Measurements from ENCODE around the gene MGAT1.

MGAT1 gene

DNA sequence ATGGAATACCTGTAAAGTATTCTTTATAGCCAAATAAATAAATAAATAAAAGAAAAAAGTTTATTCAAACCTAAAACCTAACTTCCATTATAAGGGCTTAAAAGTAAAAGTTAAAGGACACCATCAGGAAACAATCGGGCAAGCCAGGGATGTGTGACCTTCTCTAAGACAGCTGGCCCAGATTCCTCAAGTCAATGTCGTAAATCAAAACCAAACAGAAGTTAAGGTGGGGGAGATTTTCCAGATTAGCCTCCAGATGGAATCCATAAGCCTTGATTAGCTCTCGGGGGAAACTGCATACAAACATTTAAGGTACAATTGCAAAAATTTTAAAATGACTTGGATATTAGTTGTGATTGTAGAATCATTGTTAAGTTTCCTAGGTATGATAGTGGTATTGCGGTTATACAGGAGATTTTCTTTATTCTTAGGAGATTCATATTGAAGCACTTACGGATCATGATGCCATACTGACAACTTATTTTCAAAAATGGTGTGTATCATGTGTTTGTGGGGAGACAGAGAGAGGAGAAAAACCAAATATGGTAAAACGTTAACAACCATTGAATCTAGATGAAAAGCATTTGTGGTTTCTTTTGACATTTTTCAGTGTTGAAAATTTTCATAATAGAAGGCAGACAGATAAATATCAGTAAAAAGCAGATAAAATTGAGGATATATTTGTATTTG, 21.5 kb upstream of the MGAT1 start:
- no peak for DNase-seq

DNA sequence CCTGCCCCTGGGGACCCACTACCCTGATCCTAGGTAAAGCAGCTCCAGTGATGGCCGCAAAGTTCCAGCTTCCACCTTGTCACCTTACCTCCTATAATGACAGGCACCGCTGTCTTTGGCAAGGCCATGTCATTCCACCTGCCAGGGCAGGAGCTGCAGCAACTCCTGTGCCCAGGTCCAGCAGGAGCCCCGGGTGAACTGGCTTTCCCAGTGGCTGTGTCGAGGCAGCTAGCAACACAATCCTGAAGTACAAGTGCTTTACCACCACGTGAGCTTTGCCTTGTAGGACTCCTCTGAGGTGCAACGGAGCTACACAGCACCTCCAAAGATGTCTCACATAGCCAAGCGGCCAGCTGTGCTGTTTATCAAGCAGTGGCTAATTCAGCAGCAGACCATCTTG, 20.7 kb upstream of the MGAT1 start:
- DNase-seq = no peak

DNA sequence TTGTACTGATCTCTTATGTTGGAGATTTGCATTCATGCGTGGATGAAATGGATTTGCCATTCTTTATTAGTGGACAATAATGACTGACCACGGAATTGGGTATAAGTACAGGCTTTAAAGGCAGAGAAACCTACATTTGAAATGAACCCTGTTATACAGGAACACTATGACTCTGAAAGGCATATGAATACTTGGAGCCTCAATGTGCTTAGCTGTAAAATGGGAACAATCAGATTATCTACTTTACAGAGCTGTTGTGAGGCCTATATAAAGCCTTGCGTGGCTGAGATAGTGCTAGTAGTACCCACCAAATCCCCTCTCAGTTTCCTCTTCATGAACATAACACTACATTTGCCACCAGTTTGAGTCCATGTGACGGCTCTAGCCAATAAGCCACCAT, 18.9 kb upstream of the MGAT1 start:
- DNase-seq = no peak

DNA sequence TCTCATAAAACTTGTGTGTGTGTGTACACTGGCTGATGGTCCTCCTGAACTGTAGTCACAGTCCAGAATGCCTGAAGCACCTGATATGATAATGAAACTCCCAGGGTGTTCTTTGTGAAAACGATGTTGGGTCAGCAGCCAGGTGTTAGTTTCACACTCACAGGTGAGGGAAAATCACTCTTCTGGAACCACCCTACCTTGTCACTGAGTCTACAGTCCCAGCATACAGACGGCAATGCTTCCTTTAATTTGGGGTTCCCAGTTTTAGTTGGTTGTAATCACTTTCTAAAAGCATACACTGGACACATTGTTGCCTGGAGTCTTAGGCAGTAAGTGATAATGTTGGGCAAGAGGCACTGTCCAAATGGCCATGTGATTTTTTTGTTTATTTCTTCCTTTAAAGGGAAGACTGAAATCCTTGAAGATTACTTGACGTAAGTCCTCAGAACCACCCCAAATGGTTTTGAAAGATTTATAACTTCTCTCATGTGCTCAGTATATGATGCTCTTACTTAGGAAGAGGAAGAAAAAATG, 18.2 kb upstream of the MGAT1 start:
- DNase-seq = no peak

DNA sequence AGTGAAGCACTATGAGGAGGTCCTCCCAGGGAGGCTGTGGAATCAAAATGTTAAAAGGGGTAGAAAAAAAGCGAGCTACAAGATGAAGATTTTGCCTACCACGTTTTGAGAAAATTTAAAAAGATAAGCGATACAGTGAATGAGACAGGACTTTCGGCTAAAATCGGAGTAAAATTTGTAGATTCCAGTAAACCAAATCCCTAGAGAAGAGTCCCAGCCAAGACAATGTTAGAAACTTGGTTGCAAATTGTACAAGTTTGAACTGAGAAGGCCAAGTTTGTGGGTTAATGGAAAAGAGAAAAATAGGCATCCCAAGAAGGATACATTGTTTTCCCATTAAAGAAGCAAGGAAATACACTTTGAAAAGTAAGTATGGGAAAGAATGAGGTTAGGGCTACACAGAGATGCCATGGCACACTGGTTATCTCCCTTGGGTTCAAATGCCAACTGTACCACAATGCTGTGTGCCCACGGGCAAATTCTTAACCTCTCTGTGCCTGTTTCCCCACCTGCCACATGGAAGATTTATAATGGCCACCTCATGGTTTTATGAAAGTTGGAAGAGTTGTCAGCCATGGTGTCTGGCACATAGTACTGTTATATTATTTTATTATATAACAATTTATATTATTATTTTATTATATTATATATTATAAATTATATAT, 16.2 kb upstream of the MGAT1 start:
- no peak for DNase-seq

DNA sequence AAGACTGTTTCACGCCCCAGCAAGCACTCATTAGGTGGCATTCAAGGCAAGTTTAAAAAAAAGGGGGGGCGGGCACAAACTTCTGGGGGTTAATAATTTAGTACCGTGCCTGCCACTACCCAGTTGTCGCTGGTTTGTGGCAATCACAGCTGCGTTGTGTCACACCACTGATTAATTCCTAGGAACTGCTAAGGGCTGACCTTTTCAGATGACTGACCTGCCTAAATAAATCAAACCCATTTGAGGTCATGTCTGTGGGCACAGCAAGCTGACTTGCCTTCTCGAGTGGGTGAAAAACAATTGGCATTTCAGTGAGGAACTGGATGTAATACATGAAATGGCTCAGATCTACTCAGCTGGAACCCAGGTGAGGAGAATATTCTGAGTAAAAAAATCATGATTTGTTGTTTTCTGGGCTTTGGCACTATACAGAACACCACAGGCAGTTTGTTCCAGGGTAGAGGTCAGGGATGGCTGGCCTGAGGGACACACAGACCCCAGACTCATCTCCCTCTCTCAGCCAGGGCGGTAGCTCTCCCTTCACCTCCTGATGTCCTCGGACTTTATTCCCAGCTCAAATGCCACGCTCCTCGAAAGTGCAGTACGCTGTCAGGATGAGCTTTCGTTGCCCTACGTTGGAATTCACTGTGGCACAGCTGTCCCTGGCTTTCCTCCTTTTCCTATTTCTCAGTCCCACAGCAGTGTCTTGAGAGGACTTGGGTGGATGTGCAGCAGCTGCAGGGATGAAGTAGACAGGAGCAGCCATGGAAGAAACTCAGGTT, 15.5 kb upstream of the MGAT1 start:
- DNase-seq = no peak

DNA sequence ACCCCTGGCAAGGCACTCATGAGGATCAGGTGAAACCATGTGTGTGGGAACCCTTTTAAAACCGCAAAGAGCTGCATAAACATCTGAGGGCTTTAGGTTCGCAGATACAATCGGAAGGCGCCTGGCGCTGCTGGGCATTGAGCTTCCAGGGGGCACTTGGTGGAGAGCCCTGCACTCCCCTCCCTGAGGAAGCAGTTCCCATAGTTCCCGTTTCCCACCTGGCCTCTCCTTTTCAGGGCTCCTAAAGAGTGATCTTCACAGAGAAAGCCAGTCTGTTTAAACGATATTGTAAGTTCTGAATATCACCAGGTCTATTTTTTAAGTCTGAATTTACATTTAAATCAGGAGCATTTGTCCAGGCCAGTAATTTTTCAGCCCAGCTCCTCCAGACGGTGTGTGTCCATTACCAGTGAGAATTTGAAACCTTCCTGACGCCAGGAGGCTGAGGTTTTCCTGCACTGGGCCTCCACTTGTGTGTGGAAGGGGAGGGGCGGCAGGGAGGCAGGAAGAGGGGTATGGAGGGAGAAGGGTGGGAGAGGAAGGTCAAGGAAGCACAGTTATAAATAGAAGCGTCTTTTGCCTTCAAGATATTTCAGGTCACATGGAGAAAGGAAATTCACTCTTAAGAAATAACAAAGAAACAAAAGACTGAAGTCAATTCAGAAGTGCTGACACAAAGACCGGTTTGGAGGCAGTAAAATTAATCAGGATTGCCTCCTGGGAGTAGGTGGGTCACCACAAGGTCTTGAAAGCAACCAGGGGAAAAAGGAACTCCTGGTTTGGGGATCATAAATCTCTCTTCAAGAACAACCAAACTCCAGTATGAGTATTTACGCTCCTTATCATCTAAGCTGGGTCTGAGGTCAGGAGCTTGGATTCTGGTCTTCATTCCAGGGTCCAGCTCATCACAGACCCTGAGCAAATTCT, 14.3 kb upstream of the MGAT1 start:
- peak; percentile 86 for DNase-seq

DNA sequence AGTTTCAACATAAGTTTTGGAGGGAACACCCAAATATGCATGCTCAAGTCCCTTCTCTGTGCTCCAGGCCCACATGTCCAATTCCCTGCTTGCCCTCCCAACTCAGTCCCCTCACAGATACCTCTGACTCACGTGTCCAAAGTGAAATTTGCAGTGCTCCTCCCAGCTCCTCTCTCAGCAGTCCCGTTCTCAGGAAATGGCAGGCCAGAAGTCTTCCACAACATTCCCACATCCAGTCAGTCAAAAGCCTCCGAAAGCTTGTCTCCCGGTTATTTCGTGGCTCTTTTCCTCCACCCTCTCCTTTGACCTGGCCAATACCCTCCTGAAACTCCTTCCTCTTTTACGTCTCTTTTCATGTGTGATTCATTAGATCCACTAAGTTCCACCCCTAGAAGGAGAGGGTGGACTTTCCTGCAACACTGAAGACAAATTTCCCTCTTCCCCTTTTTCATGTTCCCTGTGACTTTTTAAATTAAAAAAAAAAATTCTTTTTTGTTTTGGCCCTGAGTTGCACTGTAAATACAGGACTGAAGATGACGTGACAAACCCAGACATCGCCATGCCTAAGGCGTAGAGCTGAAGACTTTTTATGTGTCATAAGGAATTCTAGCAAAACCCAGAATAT, 12.8 kb upstream of the MGAT1 start:
- no peak for DNase-seq

DNA sequence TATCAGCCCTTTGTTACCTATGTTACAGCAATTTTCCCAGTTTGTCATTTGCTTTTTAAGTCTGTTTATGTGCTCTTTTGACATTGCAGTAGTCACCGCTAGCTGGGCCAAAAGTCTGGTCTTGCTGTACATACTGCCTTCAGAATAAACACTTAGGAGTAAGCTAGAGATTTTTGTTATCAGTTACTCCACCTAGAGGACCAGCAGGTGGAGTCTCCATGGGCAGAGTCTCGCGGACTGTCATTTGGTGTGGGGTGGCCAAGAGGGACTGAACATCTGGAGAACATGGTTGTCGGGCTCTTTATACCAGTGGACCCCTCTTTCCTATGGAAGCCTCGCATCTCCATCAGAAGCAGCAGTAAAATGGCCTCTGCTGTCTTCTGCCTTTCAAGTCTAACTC, 10.8 kb upstream of the MGAT1 start:
- no peak for DNase-seq

DNA sequence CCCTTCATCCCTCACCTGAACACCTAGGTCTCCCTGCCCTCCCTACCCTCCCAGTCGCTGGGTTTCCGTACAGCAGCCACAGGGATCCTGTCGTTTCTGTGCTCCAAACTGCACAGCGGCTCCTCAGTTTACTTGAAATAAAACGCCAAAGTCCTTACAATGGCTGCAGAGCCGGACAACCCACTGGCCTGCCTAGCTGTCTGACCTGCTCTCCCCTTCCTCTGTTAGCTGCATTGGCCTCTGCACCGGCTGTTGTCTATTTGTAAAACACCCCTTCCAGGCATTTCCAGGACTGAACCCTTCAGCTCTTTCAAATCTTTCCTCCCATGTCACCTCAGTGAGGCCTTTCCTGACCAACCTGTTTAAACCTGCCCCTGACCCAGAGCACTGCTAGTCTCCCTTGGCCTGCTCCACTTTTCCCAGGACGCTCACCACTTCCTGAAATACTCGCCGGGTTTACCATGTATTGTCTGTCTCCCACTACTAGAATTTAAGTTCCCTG, 9.1 kb upstream of the MGAT1 start:
- DNase-seq = no peak

DNA sequence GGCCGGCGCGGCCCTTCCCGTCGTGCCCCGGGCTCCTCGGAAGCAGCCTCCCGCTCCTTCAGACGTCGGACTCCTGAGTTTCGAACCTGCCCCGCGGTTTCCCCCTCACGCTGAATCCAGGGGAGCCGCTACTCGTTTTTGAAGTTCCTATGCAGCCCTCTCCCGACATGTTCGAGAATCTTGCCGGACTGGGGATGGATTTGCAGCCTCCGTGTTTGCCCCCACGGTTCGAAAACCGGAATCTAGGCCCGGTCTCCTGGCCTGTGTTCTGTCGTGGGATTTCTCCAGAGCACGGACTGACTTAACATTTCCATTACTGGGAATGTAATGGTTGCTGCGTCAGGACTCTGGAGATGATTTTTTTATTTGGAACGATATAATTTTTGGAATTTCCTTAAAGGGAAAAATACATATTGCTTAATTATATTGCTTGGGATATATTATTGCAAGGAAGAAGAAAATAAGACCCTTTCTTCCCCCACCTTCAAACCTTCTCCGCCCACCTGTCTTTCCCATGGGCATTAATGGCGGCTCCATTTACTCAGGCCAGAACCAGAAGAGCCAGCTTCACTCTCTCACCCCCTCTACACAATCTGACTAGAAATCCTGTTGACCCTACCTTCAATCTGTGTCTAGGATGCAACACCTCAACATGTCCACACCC, 8.5 kb upstream of the MGAT1 start:
- DNase-seq = no peak

DNA sequence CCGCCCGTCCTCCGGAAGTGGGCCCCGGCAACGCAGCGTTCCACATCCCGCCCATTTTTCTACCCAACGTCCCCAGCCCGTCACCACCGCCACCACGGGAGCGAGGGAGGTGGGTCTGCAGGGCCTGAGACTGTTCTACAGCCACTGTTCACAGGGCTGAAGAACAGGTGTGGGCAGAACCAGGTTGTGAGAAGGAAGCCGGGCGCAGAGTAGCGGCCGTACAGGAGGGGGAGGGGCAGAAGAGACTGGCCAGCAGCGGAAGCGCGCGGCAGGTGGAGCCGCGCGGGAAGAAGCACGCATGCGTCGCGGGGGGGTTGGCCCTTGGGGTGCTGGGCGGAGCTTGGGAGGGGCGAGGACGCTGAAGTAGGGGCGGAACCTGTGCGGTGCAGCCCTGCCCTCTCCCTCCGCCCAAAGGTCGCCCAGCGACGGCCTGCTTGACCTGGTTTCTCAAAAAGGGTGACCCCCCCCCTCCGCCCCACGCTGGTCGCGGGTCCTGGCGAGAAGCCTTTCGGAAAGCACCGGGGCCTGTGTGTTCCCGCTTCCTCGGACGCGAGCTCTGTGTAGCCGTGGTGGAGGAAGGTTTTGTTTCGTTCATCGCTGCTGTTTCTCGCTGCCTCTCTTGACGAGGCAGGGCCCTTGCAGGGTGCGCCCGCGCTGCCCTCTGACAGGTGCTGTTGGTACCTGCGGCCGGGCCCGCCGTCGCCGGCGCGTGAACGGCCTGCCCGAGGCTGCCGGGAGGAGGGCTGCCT, 7.8 kb upstream of the MGAT1 start:
- DNase-seq = peak; percentile 92

DNA sequence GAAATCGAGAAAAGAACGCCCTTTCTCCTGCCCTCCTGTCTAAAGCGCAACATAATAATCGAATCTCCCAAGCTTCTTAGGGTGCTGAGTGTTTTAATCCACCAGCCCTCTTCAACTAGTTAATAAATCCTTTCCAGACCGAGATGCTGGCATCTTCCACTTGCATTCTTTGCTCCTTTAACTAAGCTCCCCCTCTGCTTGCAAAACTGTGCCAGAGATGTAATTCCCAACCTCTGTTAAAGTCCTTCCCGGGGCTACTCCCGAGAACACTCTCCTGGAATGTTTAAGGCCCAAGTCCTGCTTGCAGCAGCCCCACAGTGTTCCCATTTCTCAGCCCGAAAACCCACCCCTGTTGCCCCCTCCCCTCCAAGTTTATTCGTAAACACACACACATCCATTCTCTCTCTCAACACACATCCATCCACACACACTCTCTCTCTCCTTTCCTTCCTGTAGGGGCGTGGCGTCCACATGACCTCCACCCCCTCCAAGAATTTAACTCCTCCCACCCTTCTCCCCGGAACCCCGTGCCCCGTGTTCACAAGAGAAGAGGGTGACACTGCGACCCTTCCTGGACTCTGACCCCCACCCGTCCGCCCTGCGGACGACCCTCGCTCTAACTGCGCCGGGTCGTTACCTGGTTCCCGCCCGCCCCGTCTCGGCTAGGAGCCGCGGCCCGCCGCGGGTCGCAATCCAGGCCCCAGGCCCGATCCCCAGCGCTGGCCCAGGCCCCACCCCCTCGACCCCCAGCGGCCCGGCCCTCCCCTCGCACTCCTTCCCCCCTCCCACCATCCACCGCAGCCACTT, 7.0 kb upstream of the MGAT1 start:
- peak; percentile 73 for DNase-seq

DNA sequence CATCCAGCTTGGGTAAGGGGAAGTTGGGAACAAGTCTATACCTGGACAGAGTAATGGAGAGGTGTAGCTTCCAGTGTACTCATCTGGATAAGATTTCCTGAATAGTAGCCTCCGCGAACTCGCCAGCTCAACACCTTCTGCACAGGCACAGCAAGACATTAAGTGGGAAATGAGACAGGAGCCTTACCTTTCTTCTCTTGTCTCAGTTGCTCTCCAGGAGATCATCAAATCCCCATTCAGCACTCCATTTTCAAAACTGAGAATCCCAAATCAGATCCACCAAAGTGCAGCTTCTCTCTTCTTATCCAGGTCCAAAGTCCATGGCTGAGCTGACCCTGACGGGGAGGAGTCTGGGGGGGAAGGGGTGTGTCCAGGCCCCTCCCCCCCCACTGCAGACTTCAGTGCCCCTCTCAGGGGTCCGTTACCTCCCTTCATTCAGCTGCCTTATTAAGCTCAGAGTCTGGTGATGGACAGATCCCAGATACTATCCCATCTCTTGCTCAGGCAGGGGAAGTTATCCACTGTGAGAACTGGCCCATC, 5.9 kb upstream of the MGAT1 start:
- no peak for DNase-seq

DNA sequence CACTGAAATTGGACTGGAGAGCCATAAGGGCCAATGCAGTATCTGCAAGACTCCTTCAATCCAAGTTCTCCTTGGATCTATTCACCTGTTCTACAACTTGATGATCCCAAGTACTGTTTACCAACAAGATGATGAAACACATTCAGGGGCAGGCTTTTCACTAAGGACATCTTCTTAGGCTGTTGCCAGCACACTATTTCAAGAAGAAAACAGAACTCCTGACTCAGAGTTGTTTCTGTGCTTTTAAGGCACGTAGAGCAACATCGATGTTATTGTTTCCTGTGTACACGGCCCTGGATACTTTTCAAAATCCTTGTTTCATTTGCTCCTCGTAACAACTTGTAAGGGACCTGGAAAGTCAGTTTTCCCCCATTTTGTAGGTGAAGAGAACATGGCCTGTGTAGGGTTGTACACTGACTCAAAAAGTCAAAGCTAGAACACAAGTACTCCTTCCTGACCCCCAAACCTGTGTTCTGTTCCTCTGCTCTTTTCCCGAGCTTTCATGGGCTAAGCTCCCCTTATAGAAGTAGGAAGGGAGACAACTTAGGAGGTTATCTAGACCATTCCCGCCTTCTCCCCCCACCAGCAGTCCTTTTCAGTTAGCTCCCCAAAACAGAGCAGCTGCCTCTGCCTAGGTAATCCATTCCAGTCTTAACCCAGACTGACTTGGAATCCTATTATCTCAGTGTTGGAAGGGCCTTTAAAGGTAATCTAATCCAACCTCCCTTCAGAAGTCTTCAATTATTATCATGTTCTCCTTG, 5.2 kb upstream of the MGAT1 start:
- DNase-seq = no peak

DNA sequence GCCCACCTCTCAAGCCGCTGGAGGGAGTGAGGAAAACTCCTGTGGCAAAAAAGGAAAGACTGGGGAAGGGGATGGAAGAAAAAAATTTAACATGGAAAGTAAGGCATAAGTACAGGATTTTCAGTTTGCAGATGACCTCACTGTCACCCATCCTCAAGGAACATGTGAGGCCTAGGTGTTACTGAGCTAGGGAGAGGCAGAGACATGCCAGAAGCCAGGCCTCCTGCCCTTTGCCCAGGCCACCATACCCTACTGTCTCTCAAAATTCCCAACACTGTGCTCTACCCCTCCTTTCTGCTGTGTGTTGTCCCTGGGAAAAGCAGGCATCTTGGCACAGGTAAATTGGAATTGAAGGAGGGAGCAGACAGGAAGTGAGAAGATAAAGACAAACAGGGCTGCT, 4.4 kb upstream of the MGAT1 start:
- no peak for DNase-seq

DNA sequence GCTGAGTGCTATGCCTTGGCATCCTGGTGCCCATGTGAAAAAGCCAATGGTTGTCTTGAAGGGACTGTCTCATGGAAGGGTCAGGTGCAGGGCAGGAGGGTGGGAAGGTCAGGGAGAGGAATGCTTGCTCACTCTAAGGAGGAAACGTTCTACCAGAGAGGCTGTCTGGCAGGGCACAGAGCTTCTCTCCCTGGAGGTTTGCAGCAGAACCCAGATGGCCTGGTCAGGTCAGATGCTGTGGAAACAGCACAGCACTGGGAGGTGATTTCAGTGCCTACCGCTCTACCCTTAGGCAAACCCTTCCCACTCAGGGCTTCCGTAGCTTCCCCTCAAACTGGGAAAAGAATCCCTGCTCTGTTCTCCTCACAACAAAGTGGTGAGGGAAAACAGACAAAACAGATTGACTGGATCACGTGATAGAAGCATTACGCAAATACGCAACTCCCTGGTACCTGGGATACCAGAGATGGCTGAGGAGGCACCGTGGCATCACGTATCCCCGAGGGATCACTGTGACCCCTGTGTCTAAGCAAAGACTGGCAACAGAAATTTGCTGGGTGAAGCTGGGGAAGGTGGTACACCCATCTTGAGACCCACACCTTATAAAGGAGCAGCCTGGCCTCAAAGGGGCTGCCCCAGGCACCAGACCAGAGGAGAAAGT, 3.9 kb upstream of the MGAT1 start:
- no peak for DNase-seq

DNA sequence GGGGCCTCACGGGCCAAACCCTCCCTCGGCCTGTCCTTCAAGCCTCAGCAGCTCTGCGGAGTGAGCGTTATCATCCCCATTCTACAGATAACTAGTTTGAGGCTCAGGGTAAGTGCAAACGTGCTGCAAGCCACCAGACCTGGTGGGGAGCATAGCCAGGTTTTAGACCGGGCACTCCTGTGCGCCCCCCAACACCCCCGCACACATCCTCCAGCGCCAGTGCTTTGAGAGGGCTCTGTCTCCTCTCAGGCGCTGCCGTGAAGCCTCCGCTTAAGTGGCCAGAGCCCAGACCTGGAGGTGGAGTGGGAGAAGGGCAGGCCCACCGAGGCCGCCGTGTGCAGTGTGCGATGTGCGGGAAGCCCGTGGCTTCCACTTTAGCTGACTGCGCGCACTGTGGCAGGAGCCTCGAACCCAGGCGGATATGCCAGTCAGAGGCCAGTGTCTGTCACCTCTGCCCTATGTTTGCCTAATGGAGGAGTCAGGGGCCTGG, 1.6 kb upstream of the MGAT1 start:
- DNase-seq = no peak

Measured in NCI-H2029 treated with DMSO at 0.1 percent for 48 hours (cell line).